ENCODE data around the gene BCL6. TPM values are rescaled to one million over a fixed set of nuclear protein-coding genes. Genes with fewer than 3 reads are reported as not detected.

BCL6 gene
- total and polyA plus RNA-seq, 12 donors: 27.9 to 154 (median 47.6) TPM

GRCh38 chr3:187677604-187678003 is 67.7 kb downstream of the BCL6 start:
- DNase-seq: no peak
- ATAC-seq: no peak
- WGBS, 2 donors: 40 to 42% methylated on average over 1 of the region's 1 CpG

DNA sequence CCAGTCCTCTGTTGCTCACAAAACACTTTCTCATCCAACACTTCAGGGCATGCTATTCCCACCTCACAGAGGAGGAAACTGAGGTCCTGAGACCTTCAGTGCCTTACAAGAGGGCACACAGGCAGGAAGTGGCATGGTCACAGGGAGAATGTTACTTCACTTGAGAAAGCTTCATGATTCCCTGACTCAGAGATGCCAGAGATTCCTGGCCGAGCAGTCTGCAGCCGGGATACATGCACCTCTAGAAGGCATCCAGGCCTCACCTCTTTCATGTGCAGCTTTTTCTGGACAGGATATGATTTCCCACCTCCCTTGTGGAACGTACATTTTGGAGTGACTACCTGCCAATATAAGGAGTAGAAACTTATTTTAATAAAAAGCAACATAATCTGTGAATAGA is 72.3 kb downstream of the BCL6 start:
- intact Hi-C loops (cut with DNase I): no loop called here

More at GRCh38 chr3:187677604-187678003, 67.7 kb downstream of the BCL6 start:
- H3K27me3 ChIP-seq: peaks cover 0 to 41% (median 25%) of the 10 kb centered on the region in 7 donors
- intact Hi-C loops (cut with DNase I): loop anchor here in 9 of 10 donors (2.0 to 5.0 kb wide), 7 partner anchors 37 to 461 kb away; no protein-coding TSS in a partner anchor
- no peak for TF ChIP-seq CTCF (IDR thresholded peaks at IDR 0.05)
- H3K4me1 ChIP-seq: peaks cover 0 to 12% (median 6%) of the 10 kb centered on the region in 9 donors
- no peaks in the 10 kb centered on the region for H3K36me3 ChIP-seq
- no peak overlapping the region for H3K27ac ChIP-seq
- H3K4me3 ChIP-seq: no peak overlapping the region
- no peaks in the 10 kb centered on the region for H3K9me3 ChIP-seq

More for the DNA sequence above, 72.3 kb downstream of the BCL6 start:
- peaks cover 0 to 7% (median 0%) of the 10 kb centered on the region in 9 donors for H3K4me1 ChIP-seq
- no peak for TF ChIP-seq CTCF (IDR thresholded peaks at IDR 0.05)
- DNase-seq (no peak), ATAC-seq (no peak)
- H3K27ac ChIP-seq: no peak overlapping the region
- H3K27me3 ChIP-seq: peaks cover 0 to 82% (median 57%) of the 10 kb centered on the region in 7 donors
- WGBS, 2 donors: 31 to 42% methylated on average over 3 of the region's 3 CpGs
- H3K9me3 ChIP-seq: no peaks in the 10 kb centered on the region
- H3K4me3 ChIP-seq: no peak overlapping the region
- no peaks in the 10 kb centered on the region for H3K36me3 ChIP-seq

Other genes with a start within 250 kb of the BCL6 start
- not detected for gene SST, start 75.1 kb downstream of the BCL6 start, total RNA-seq
- under 1 TPM in 1 of 2 donors, not detected in 1; 0.23 TPM for gene SST, start 75.1 kb downstream of the BCL6 start, polyA plus RNA-seq
- not detected for gene RTP2, start 42.9 kb downstream of the BCL6 start, total RNA-seq
- not detected for gene RTP2, start 42.9 kb downstream of the BCL6 start, polyA plus RNA-seq

Measured in heart right ventricle (tissue), 16 donors.